NCI-H146 treated with DMSO at 0.1 percent for 48 hours (cell line): Measurements from ENCODE around the gene IL1RAPL2.

Experiments used
- DNase-seq: peaks from one replicate; lab custom pipeline; 2025; ENCODE audit not compliant: unreplicated experiment; lab: John Stamatoyannopoulos, UW

IL1RAPL2 gene

DNA sequence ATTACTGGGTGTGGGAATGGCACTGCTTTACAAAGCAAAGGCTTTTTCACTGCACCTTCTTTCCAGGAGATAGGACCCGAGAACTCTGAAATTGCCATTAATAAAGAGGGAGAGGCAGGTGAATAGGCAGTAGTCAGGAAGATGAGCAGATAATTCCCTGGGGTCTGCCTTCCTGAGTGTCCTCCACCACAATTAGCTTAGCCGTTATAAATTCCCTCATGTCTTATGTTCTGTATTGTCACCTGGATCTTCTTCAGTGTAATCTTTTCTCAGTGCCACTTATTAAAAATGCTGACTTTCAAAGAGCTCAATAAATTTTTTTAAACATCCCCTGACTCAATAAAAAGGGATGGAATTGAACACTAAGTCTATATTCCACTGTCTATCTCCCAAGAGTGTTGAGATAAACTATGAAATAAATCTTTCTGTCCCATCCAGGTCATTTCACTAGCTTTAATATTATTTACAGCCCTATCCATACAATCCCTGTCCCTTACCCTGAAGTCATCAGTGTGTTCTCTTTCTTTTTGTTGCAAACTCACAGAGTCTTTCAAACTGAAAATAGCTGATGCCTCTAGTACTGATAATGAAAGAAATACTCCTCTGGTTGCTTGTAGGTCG lies 984.2 kb downstream of the IL1RAPL2 start:
- no peak for DNase-seq

DNA sequence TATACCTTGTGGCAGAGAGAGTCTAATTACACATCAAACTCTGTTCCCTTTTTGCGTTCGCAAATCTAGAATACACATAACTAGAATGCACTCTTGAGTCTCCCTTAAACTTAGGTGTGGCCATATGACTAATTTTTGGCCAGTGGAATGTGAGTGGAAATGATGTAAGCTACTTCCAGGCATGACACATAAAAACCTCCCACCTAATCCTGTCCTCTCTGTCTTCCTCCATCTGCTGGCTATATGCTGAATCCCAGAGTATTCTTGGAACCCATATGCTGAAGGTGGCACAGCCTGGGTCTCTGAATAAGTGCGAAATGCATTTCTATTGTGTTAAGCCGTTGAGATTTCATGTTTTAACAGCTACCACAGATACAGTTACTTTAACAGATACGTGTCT lies 986.4 kb downstream of the IL1RAPL2 start:
- no peak for DNase-seq

DNA sequence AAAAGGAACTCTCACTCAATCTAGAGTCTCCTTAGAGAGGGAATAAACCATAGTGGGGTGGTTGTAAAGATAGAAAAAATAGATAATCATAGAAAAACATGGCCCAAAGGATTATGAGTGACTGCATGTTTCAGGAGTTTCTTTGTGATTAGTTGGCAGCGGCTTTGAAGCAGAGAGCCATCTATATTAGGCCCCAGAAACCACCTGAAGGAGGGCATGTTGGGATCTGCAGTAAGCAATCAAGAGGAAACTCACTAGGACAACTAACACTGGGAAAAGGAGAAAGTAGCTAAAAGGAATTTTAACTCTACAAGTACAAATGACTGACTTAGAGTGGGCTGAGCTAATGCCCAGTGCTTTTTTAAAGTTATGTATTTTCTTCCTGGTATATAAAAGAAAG lies 987.1 kb downstream of the IL1RAPL2 start:
- no peak for DNase-seq

DNA sequence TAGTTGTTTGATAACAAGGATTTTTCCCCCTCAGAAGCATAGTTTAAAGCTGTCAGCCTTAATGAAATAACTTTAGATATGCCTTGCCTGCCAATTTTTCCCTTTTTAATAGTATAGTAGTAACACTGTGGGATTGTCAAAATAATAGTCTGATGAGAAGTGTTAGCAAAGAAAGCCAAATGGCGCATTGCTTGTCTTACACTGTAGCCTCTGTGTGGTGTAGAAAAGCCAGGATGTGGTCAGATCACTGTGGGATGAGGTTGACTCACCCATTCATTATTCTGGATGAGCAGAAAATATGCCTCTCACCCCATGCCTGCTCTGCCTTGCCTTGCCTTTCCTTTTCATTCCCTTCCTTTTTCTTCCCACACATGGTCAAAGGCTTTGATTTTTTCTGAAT lies 998.5 kb downstream of the IL1RAPL2 start:
- DNase-seq, result no peak

DNA sequence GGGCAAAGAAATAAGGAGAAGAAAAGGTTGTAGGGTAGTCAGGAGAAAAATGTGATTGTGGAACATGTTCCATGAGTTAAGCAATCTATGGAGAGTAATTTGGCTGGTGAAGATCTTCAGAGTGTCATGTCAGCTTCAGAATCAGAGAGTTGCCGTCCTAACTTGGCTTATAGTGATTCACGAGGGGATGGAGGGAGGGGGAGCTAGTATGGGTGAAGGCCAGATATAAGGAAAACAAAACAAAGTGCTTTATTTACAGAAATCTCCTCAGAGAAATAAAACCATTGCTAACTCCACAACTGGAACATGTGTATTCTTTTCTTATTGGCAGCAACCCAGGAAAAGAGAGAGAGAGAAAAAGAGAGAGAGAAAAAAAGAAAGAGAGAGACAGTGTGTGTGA lies 999.9 kb downstream of the IL1RAPL2 start:
- DNase-seq, result no peak

DNA sequence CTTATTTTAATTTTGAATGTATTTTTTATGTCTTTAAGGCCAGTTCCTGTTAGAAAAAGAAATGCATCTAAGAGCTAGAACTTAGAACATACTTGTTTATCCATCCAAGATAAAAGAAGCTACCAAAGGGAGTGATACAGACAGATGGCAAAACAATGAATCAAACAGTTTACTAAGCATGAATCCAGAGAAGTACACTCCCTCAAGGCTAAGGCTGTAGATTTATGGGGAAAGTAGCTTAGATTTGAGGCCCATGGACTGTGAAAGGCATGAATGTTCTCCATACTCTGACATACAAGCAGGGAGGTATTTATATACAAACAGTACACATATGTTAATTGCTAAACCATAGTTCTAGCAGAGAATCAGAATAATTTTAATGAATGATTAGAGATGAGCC lies 1001.1 kb downstream of the IL1RAPL2 start:
- DNase-seq, result no peak

DNA sequence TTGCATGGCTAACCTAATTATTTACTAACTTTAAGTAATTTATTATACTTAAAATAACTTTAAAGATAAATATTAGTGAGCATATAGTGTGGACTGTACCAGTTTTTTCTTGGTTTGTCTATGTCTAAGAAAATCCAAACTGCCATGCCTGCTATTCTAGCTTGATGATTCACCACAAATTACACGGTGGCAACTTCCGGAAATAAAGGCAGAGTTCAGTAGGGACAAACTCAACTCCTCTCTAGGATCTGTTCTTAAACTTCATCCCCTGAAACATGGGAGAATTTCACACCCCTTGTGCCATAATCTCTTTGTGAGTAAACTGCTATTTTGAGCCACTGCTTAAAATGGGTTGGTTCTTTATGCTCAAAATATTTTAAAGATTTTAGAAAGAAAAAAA lies 1042.7 kb downstream of the IL1RAPL2 start:
- no peak for DNase-seq

DNA sequence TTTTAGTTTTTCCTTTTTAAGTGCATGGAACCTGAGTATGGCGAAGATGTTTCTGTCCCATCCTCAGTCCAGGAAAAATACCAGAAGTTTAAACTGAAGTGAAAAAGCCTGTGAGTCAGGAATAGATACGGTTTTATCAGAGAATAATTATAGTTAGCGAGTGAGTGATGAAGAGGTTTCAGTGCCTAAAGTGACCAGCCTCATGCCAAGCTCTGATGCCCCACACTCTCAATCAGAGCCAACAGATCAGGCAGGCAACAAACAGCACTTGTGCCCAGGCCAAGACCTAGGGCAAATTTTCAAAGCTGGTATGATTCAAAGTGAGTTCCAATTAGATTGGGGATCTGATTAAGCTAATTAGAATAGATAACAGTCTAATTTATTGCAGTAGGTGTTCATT lies 1043.5 kb downstream of the IL1RAPL2 start:
- no peak for DNase-seq

DNA sequence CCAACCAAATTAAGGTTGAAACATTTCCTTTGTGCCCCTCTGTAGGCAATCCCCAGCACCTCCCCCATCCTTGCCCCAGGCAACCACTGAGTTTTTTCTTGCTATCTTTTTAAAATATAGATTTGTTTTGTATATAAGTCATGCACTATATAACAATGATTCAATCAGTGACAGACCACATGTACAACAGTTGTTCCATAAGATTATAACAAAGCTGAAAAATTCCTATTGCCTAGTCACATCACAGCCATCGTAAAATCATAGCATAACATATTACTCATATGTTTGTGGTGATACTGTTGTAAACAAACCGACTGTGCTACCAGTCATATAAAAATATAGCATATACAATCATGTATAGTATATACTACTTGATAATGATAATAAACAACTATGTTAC lies 1044.4 kb downstream of the IL1RAPL2 start:
- DNase-seq, result no peak

DNA sequence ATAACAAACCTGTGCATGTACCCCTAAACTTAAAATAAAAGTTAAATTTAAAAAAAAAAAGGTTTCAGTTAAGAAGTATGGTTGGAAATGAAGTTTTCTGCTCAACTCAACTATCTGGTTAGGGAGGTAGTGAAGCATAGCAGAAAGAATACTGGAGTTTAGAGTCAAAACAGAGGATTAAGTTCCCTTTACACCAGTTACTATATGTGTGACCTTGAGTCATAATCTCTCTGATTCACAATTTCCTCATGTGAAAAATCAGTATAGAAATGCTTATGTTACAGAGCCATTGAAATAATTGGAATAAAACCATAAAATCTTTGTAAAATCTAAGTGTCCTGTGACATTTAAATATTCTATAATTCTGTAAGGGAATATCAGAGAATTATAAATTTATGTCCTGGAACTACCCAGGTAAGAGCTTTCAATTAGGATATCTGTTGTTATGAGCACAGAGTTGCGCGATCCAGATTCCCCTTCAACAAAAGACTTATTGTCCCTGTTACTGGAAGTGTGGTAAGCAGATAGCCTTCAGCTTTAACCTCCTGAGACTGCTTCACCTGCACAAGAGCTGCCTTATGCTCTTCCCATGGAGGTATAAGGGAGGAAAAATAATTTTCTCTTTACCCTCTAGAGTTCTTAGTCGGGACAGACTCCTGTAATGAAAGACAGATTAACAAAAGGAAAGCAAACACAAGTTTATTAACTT lies 1052.5 kb downstream of the IL1RAPL2 start:
- no peak for DNase-seq

DNA sequence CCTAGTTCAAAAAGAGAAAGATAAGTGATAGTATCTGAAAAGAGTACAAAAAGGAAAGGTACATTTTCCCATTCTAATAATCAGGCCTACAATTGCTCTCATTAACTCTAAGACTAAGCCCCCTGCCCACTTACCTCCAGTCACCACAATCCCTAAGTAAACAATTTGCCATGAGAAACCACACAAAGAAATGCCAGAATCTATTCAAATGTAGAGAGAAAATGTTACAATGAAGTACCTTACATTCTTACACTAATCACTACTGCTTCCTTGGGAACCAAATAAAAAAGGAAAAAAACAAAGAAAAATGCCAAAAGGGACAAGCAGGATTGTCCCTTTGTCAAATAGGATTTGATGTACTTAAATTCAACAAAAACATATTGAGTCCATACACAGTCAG lies 1068.2 kb downstream of the IL1RAPL2 start:
- DNase-seq, result no peak

DNA sequence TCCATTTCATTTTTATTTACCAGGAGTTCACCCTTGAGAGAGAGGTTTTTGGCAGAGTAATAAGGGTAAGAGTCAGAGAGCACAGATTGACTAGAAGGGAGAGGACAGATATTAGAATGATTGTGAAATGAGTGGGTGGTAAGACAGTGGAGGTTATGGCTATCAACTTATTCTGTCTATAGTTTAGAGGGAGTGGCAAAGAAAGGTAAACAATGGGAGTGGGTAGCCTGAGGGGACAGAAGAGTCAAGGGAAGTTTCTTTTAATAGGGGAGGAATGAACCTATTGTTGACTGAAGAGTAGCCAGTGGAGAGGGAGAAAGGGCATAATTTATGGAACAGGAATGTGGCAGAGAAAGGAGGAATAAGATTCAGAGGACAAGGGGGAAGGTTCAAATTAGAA lies 1069.8 kb downstream of the IL1RAPL2 start:
- DNase-seq, result no peak

DNA sequence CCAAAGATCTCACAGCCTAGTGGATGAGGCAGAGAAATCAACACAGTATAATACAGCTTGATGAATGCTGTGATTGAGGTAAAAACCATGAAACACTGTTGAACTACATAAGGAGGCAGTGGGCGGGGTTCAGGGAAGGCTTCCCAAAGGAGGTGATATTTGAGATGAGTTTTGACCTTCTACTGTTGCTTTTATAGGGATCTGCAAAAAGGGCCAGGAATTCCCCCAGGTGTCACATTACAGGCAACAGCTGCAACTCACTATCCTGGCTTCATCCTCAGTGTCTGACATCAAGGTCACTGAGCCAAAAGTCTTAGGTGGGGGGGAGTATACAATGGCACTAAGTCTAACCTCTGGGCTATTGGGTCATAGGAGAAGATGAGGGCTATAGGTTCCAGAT lies 1070.7 kb downstream of the IL1RAPL2 start:
- DNase-seq, result no peak

DNA sequence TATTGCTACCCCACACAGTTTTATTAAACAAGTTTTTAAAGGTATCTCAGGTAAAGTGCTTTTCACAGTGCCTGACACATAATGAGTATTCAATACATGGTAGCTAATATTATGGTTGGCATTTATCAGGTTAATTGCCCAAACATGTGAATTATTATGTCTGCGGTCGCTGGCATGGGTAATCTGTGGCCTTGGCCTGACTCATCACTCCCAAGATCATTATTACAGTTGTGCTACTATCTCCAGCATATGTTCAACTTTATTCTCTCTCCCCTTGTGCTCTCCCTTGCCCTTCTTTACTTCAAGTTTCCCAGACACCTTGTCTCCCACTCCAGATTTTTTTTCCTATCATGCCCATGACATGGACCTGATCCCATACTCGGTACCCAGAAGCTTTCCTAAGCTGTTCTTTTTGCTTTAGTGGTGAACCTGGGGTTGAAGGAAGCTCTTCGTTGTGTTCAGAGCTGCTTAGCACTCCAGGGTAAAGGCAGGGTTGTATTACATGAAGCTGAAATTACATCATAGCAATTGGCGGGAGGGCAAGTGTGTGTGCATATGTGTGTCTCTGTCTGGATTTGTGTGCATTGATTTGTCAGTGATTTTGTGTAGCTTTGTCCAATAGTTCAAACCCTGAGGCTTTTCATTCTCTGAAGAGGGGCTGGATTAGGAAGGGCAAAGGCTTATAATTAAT lies 1079.8 kb downstream of the IL1RAPL2 start:
- DNase-seq, result no peak

DNA sequence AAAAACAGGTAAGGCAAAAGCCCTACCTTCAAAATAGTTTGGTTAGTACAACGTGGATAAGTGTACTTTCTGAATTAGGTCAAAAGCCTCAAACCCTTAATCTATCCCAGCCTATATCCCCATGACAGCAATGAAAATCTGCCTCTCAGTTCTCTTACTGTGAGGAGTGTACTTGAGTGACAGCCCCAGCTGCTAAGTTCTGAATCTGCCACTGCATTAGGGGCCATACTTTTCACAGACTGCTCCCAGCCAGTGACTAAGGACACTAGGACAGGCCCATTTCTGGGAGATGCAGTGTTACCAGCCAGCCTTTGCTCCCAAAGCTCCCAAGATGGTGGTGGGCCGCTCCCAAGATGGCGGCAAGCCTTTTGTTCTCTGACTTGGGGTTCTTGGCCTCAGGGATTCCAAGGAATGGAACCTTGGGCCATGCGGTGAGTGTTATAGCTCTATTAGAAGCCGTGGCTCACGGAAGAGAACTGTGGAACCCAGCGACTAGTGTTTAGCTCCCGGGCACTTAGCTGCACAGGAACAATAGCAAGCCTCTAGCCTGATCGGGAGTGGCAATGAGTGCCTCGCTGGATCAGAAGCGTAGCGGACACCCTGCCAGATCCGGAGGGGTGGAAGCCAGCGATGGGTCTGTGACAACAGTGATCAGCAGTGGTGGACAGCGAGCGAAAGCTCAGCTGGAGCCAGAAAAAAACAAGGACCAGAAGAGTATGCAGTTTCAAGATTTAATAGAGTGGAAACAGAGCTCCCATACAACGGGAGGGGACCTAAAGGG lies 1080.8 kb downstream of the IL1RAPL2 start:
- DNase-seq, result no peak

DNA sequence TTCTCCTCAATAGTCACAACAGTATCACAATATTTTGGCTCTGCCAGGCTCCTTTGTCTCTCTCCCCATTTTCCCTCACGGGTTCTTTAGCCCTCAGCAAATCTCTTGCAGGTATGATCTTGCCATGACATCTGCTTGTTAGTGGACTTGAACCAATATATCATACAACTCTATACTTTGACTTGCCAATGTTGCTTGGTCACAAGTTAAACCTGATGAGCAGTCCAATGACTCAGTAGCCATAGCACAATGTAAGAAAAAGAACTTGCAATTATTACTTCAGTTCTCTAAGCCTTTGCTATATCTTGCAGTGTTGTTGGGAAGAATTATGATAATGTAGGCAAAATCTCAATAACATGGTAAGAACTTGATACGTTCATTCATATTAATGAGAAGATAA lies 1081.8 kb downstream of the IL1RAPL2 start:
- no peak for DNase-seq

DNA sequence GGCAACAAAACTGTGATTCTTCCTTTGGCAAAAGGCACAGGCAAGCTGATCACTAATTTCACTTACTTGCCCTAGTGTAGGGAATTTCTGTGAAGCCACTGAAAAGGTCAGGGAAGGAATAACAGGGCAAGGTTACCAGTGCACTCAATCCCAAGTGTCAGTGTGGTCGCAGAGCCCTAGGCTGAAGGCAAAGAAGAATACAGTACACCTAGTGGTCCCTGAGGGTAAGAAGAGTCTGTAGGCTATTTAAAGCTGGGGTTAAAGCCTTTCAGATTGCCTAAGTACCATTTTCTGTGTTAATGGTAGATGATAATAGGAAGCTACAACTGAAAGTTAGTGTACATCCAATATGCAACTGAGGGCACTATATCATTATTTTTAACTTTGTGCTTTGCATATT lies 1082.7 kb downstream of the IL1RAPL2 start:
- DNase-seq, result no peak

DNA sequence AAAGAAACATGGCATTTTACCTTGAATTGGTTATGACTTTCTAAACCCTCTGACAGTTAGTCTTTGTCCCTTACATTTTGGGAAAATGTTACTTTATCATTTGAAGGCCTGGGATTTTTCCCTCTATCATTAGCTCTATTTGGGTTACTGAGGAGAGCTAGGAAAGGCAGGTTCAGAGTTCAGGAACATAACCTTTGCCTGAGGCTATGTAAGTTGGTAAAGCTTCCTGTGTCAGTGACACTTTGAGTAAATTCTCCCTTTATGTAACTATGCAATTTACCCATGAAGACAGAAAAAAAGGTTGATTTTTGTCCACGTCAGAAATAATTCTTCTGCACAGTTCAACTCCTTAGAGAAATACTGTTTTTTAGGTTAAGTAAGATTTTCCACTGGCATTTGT lies 1084.6 kb downstream of the IL1RAPL2 start:
- no peak for DNase-seq

DNA sequence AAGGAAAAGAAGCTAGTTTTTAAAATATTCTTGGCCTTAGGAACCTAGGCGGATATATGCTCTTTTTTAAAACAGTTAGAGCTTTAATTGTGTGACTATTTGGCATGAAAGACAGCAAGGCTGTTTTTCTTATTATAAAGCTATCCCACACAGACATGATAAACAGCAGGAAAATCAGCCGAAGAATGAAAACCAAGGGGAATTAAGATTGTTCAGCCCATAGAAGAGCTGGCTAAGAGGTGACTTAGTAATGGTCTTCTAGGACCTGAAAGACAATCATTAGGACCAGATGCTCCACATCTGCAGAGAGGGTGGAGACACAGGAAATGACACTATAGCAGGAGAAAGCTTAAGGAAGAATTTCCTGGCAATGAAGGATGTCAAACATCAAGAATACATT lies 1085.0 kb downstream of the IL1RAPL2 start:
- DNase-seq, result no peak

DNA sequence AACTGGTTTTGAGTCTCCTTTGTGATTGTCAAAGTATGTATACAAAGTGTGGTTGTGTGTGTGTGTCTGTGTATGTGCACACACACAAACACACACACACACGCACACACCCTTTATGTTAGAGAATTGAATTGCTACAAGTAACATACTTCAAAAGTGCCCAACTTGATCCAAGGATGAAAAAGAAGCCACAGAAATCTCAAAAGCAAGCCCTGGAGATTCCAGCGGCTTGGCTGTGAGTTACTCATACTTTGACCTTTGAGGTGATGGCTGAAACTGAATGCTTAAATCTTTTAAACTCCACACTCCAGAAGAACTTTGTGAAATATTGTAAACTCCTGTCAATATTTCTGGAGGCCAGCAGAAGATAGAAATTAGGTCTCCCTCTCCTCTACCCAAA lies 1087.9 kb downstream of the IL1RAPL2 start:
- DNase-seq, result no peak

DNA sequence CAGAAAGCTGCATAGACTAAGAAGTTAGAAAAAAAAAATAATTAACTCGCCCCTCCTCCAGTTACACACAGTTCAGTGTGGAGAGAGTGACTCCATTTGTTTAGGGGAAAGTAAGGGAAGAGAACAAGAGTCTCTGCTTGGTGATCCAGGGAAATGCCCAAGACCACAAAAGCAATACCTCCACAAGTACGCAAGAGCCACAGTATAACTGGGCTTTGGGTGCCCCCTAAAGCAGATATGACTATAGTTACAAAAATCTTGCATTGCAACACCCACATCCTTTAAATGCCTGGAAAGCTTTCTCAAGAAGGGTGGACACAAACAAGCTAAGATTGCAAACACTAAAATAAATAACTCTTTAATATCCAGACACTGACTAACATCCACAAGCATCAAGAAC lies 1092.1 kb downstream of the IL1RAPL2 start:
- no peak for DNase-seq

DNA sequence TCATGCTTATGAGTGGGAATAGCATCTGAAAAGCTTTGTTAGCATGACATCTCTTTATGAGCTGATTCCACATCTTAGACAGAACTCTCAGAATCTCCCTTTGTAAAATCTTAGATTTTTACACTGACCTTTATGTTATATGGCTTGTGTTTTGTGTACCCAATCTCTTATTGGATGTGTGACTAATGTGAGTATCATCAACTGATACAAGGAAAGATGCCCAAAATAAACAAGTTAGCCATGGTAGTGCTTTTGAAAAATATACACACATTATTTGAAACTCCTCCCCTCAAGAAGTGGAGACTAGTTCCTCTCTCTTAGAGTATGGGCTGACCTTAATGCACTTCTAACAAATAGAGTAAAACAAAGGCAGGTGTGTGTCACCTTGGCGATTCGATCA lies 1096.2 kb downstream of the IL1RAPL2 start:
- DNase-seq, result no peak
